ENCODE results near the gene VARS2. TPM values are rescaled to one million over a fixed set of nuclear protein-coding genes. Genes with fewer than 3 reads are reported as not detected.
"Not testable (repeated sequence)": the region's sequence is repeated elsewhere in the genome, so short reads cannot be mapped to it uniquely, and the experiment has no call there.

VARS2 gene
- total and polyA plus RNA-seq, 3 donors from 2014 or later = 31.4 to 45.5 (median 36.5) TPM

DNA sequence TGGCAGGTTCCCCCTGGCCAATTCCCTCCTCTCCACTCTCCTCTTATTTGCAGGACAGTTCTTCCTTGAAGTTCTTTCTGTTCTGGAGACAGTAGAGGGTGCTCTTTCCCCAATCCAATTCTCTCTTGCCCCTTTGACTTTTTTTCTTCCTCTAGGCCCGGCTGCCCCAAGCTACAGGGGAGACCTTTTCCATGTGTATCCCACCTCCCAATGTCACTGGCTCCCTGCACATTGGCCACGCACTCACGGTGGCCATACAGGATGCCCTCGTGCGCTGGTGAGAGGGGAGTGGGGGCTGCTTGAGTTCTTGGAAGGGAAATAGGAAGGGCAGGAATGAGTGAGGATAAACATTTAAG, 1.5 kb downstream of the VARS2 start:
- Histone ChIP-seq H3K27me3 (no peaks in the 10 kb centered on the region), H3K27ac (peak overlapping the region; percentile 92 to 93), H3K4me1 (peaks cover 22% of the 10 kb centered on the region), H3K36me3 (ENCODE audit: low read depth, missing control alignments) (no peaks in the 10 kb centered on the region), H3K4me3 (no peak overlapping the region), H3K9me3 (no peaks in the 10 kb centered on the region)
- intact Hi-C loops (cut with DNase I; ENCODE audit: low total_unique reads) = loop anchor here (5.0 kb wide), 1 partner anchor 152 kb away; no protein-coding TSS in a partner anchor
- DNase-seq = peak; percentile 31
- WGBS, 2 donors = 24 to 27% methylated on average over 5 of the region's 5 CpGs
- no peak for TF ChIP-seq POLR2A (IDR thresholded peaks at IDR 0.05)
- TF ChIP-seq, protein P1, sequence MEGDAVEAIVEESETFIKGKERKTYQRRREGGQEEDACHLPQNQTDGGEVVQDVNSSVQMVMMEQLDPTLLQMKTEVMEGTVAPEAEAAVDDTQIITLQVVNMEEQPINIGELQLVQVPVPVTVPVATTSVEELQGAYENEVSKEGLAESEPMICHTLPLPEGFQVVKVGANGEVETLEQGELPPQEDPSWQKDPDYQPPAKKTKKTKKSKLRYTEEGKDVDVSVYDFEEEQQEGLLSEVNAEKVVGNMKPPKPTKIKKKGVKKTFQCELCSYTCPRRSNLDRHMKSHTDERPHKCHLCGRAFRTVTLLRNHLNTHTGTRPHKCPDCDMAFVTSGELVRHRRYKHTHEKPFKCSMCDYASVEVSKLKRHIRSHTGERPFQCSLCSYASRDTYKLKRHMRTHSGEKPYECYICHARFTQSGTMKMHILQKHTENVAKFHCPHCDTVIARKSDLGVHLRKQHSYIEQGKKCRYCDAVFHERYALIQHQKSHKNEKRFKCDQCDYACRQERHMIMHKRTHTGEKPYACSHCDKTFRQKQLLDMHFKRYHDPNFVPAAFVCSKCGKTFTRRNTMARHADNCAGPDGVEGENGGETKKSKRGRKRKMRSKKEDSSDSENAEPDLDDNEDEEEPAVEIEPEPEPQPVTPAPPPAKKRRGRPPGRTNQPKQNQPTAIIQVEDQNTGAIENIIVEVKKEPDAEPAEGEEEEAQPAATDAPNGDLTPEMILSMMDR (IDR thresholded peaks at IDR 0.05) = peak in 2 of 3 experiments; percentile 52 to 63

DNA sequence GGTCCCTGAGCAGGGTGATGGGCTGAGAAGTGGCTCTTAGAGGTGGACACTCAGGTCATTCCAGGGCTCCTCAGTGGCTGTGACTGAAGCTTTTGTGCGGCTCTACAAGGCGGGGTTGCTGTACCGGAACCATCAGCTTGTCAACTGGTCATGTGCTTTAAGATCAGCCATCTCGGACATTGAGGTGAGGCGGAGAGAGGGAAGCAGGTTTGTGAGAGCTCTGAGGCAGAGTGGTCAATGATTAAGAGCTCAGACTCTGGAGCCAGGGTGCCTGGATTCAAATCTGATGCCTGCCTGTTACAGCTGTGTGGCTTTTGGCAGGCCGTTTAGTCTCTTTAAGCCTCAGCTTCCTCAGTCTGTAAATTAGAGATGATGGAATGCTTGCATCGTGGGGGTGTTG, 3.0 kb downstream of the VARS2 start:
- Histone ChIP-seq H3K4me3 (no peak overlapping the region), H3K27me3 (no peaks in the 10 kb centered on the region), H3K9me3 (no peaks in the 10 kb centered on the region), H3K36me3 (ENCODE audit: low read depth, missing control alignments) (no peaks in the 10 kb centered on the region), H3K27ac (no peak overlapping the region), H3K4me1 (peaks cover 22% of the 10 kb centered on the region)
- intact Hi-C loops (cut with DNase I; ENCODE audit: low total_unique reads) = loop anchor here (5.0 kb wide), 1 partner anchor 150 kb away; no protein-coding TSS in a partner anchor
- TF ChIP-seq POLR2A (IDR thresholded peaks at IDR 0.05) = no peak
- TF ChIP-seq, protein P1 (IDR thresholded peaks at IDR 0.05) = no peak
- 92 to 95% methylated on average over 7 of the region's 7 CpGs for WGBS, 2 donors
- no peak for DNase-seq

DNA sequence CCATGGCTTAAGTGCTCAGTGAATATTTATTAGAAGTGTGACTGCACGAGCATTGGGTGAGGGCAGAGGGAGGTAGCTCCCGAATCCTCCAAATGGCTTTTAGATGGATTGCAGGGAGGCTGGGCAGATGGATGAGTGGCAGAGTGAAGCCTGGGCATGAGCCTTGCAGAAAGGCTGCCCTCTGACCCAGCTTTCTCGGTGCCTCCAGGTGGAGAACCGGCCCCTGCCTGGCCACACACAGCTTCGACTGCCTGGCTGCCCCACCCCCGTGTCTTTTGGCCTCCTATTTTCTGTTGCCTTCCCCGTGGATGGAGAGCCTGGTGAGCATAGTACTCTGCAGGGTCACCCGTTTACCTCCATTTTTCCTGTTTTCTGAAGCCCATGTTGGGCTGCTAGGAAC, 3.4 kb downstream of the VARS2 start:
- WGBS, 2 donors = 88 to 89% methylated on average over 8 of the region's 8 CpGs
- DNase-seq = no peak
- no peak overlapping the region for H3K4me3 ChIP-seq
- no peak overlapping the region for H3K27ac ChIP-seq
- no peaks in the 10 kb centered on the region for H3K9me3 ChIP-seq
- TF ChIP-seq, protein P1 (IDR thresholded peaks at IDR 0.05) = no peak
- no peak for TF ChIP-seq POLR2A (IDR thresholded peaks at IDR 0.05)
- H3K27me3 ChIP-seq = no peaks in the 10 kb centered on the region
- intact Hi-C loops (cut with DNase I; ENCODE audit: low total_unique reads) = loop anchor here (5.0 kb wide), 1 partner anchor 150 kb away; no protein-coding TSS in a partner anchor
- peaks cover 22% of the 10 kb centered on the region for H3K4me1 ChIP-seq
- H3K36me3 ChIP-seq (ENCODE audit: low read depth, missing control alignments) = no peaks in the 10 kb centered on the region

DNA sequence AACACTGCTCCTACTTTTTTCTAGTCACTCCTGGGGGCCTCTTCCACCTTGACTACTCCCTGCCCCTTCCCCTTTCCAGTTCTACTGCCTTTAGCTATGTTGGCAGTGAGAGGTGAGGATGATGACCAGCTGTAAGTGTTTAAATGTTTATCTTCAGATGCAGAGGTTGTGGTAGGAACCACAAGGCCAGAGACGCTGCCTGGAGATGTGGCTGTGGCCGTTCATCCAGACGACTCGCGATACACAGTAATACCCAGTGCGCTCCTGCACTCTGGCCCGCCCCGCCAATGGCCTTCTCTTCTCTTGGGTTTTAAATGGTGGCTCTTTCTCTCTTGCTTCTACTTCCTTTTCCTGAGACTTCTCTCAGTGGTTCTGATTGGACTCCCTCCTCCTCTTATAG, 4.6 kb downstream of the VARS2 start:
- H3K4me3 ChIP-seq = no peak overlapping the region
- no peaks in the 10 kb centered on the region for H3K27me3 ChIP-seq
- no peaks in the 10 kb centered on the region for H3K9me3 ChIP-seq
- no peaks in the 10 kb centered on the region for H3K36me3 ChIP-seq (ENCODE audit: low read depth, missing control alignments)
- H3K4me1 ChIP-seq = peaks cover 16% of the 10 kb centered on the region
- WGBS, 2 donors = 93 to 95% methylated on average over 8 of the region's 8 CpGs
- intact Hi-C loops (cut with DNase I; ENCODE audit: low total_unique reads) = loop anchor here (5.0 kb wide), 1 partner anchor 149 kb away; no protein-coding TSS in a partner anchor
- no peak overlapping the region for H3K27ac ChIP-seq
- DNase-seq = no peak
- no peak for TF ChIP-seq POLR2A (IDR thresholded peaks at IDR 0.05)
- TF ChIP-seq, protein P1 (IDR thresholded peaks at IDR 0.05) = no peak

DNA sequence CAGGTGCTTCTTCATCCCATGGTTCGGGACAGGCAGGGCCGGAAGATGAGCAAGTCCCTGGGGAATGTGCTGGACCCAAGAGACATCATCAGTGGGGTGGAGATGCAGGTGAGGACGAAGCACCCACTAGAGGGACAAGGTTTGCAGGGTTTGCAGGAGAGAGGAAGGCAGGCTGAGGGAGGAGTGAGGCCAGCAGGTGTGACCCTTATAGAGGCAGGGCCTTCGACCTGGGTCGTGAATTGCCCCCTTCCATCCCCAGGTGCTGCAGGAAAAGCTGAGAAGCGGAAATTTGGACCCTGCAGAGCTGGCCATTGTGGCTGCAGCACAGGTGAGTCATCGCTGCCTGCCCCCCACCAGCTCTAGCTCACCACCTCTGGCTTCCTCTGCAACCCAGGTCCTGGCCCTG, 8.4 kb downstream of the VARS2 start:
- no peaks in the 10 kb centered on the region for H3K36me3 ChIP-seq (ENCODE audit: low read depth, missing control alignments)
- TF ChIP-seq, protein P1 (IDR thresholded peaks at IDR 0.05) = no peak
- no peak for TF ChIP-seq POLR2A (IDR thresholded peaks at IDR 0.05)
- H3K27me3 ChIP-seq = no peaks in the 10 kb centered on the region
- 87 to 89% methylated on average over 7 of the region's 7 CpGs for WGBS, 2 donors
- DNase-seq = no peak
- H3K27ac ChIP-seq = no peak overlapping the region
- H3K9me3 ChIP-seq = no peaks in the 10 kb centered on the region
- intact Hi-C loops (cut with DNase I; ENCODE audit: low total_unique reads) = no loop called here
- H3K4me3 ChIP-seq = no peak overlapping the region
- H3K4me1 ChIP-seq = no peaks in the 10 kb centered on the region

DNA sequence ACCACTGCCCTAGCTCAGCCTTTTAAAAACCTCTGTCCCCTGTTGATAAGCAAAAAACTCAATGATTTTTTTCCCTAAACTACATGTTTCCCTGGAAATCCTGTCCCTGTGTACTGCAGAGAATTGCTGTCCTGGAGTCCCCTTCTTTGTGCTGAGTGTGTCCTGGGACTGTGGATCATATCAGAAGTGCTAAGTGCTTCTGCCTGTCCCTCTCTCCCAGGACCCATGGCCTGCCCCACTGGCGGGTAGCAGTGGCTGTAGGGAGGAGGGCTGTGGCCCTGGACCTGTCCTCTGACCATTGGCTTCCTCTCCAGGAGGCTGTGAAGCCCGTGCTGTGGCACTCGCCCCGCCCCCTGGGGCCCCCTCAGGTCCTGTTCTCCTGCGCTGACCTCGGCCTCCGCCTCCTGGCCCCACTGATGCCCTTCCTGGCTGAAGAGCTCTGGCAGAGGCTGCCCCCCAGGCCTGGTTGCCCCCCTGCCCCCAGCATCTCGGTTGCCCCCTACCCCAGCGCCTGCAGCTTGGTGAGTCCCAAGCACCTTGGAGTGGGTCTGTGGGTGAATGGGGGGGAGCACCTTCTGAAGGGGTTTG, 10.1 kb downstream of the VARS2 start:
- H3K27me3 ChIP-seq; H3K27ac ChIP-seq; H3K4me3 ChIP-seq; H3K9me3 ChIP-seq; intact Hi-C loops (cut with DNase I; ENCODE audit: low total_unique reads); H3K4me1 ChIP-seq; H3K36me3 ChIP-seq (ENCODE audit: low read depth, missing control alignments); DNase-seq: not testable (repeated sequence)
- WGBS, 2 donors = 86 to 89% methylated on average over 4 to 9 of the region's 9 CpGs
